ENCODE measurements around the gene BST1.

BST1 gene

DNA sequence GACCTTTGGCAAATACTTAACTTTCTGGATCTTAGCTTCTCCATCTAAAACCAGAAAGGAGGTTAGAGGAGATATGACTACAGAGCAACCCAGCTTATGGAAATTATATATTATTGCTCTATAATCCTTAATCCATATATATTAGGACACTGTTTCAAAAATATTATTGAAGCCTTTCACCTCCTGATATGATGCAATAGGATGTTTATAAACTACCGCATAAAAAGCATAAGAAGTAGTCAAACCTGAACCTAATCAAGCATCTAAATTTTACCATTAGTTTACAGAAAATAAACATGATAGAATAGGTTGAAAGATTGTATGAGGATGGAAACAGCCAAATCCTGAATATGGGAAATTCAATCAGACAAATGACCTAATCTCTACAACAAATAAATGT is 26.8 kb upstream of the BST1 start:
- DNase-seq (ENCODE audit: low read depth) = no peak

GRCh38 chr4:15676899-15677298 is 26.0 kb upstream of the BST1 start:
- no peak for DNase-seq (ENCODE audit: low read depth)

GRCh38 chr4:15677507-15677988 is 25.3 kb upstream of the BST1 start:
- DNase-seq (ENCODE audit: low read depth) = no peak

DNA sequence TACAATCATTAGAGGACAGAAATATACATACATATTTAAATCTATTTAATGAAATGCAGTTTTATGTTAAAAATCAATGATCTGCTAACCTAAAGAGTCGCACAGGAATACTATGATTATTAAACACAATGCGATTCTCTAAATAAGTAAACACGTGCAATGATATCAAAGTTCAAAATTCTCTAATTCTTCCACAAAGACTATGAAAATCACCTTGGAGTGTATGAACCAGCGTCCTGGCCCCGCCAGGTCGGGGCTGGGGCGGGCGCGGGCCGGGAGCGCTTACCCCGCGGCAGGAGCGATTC is 21.8 kb upstream of the BST1 start:
- no peak for DNase-seq (ENCODE audit: low read depth)

DNA sequence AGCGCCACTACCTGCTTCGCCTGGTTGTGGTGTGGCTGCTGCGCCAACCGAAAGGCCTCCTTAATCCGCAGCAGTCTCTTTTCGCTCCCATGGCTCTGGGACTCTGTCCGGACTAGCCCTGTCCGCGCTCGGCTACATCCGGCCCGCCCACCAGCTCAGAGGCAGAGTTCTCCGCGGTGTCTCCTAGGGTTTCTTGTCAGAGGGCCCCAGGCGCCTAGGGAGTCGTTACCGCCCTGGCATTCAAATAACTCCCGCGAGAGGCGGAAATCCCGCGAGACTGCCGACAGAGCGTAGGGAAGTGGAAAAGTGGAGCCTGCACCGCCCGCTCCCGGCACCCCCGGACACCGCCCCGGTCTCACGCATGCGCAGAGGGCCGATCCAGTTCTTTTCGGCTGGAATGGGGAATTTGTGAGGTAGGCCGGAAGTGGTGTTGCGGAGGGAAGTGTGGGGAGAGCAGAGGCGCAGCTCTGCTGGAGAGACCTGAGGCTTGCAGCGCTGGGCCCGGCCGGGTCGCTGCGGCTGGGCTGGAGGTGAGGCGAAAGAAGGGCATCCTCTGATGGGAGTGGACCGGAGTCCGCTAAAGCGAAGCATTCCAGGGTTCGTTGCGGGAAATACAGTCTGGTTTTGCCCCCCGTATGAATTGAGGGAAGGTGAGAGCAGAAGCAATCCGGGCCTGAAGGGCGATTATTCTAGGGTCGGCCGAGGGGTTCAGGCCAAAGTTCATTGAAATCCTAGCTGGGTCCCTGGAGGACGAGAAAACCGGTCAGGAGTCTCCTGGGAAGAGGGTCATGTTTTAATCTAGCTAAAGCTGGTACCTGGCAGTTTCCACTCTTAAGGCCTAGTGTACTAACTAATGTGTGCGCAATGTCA is 21.3 kb upstream of the BST1 start, which contains the start of gene FAM200B:
TSS of gene FAM200B (plus strand) at position 456 of the 870 bp plus-strand sequence. CDS start 5,151 bp downstream, outside the sequence.
- DNase-seq (ENCODE audit: low read depth) = peak; percentile 83

- no peak for DNase-seq (ENCODE audit: low read depth)
These were observed 20.4 kb upstream of the BST1 start for GRCh38 chr4:15682242-15683142.

GRCh38 chr4:15683143-15683495 is 19.7 kb upstream of the BST1 start:
- DNase-seq (ENCODE audit: low read depth) = no peak

GRCh38 chr4:15684498-15684897 is 18.4 kb upstream of the BST1 start:
- no peak for DNase-seq (ENCODE audit: low read depth)

- DNase-seq (ENCODE audit: low read depth) = no peak
These were observed 14.8 kb upstream of the BST1 start for GRCh38 chr4:15688051-15688450.

DNA sequence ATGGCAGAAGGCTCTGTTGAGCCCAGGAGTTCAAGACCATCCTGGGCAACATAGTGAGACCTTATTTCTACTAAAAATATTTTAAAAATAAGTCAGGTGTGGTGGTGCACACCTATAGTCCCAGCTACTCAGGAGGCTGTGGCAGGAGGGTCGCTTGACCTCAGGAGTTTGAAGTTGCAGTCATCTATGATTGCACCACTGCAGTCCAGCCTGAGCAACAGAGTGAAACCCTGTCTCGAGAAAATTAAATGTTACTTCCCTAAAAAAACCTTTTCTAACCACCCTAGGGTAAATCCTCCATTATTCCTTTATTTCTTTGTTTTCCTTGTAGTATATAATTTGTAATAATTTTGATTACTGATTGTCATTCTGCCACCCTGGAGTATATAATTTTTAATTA is 13.3 kb upstream of the BST1 start:
- DNase-seq (ENCODE audit: low read depth) = no peak

DNA sequence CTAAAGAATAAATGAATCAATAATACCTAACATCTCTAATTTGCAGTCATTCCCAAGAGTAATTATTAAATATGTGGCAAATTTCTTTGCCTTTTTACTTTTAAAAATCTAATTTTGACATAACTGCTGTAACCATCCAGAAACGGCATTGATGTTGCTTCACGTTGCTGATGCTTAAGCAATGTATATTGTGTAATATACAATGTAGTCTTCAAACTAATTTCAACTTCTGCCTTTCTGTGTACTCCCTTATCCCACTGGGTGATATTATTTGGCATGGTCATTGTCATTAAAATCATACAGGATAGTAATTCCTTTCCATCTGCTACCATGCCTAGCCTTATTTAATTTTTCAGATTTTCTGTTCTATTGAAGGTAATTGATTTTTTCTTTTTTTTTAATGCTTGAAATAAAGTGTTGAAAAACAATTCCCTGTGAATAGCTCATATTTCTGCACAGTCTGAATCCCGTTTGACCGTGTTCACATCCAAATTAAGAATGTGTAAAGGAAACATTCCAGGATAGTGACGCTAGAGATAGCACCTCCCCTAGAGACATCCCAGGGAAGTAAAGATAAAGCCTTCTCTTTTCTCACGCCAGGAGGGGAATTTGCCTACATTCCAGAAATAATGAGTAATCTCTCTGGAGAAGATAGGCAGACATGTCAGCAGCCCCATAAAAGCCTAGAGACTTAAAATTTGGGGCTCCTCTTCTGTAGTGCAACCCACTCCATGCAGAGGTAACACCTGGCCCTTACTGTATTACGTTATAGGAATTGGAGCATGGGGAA is 12.7 kb upstream of the BST1 start:
- DNase-seq (ENCODE audit: low read depth) = peak; percentile 89

DNA sequence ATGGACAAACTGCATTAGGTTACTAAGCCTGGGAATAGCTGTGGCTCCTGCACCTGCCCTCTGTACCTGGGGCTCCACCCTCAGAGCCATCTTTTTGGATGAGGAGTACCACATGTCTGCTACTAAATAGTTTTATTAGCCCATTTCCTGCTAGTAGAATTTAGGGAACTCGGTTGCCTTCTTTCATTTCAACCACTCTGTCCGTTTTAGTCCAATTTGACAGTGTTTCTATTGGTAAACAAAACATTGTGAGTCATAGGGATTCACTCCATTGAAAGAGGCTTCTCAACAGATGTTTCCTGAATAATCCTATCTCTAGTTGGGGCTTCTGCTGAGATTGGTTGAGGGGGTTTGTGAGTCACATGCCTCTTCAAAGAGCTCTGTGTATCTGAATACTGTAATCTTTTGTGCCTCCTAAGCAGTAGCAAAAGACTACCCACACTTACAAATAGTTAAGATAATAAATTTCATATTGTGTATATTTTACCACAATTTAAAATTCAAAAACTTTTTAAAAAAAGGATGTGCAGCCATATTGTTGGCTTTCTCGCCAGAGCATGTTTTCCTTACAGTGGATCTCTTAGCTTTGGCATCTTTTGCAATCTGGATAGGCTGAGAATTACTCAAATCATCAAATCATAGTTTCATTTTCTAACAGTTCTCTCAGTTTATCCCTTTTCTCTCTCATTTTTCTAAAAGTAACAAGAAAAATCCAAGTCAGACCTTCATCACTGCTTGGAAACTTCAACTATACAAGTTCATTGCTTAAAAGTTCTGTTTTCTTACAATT is 11.3 kb upstream of the BST1 start:
- DNase-seq (ENCODE audit: low read depth) = no peak

GRCh38 chr4:15692602-15693001 is 10.3 kb upstream of the BST1 start:
- DNase-seq (ENCODE audit: low read depth) = no peak

DNA sequence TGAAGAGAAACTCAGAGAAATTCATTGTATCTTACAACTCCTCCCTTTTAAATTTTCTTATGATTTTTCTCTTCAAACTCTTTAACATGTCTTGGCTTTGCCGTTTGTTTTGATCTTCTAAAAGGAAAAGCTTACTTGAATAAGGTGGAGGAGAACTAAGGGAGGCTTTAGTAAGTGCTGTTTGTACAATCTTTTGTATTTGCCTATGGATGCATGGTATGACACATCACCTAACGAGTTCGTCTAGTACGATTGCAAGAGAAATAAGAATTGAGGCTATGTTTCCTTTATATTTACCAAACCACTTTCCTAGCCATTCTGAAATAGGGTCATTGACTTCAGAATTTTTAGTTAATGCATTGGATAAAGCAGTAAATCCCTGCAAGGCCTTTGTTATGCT is 8.4 kb upstream of the BST1 start:
- DNase-seq (ENCODE audit: low read depth) = no peak

DNA sequence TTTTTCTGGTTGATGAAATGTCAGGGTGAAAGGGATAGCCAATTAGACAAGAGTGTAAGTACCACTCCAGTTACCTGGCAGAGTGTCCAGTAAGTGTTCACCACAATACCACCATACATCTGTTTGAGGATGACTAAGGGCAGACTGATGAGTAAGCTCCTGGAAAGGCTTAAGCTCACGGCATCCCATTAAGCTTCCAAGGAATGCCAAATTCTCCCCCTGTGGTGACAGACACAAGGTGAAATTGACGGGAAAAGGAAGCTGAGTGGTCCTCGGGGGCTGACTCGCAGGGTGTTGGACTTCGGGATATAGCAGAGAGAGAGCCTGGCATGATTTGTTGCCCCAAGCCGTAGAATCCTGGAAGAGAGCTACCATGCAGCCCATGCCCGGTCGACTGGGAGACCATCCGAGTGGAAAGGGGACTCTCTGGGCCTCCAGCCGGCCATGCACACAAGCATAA is 7.6 kb upstream of the BST1 start:
- peak; percentile 96 for DNase-seq (ENCODE audit: low read depth)

DNA sequence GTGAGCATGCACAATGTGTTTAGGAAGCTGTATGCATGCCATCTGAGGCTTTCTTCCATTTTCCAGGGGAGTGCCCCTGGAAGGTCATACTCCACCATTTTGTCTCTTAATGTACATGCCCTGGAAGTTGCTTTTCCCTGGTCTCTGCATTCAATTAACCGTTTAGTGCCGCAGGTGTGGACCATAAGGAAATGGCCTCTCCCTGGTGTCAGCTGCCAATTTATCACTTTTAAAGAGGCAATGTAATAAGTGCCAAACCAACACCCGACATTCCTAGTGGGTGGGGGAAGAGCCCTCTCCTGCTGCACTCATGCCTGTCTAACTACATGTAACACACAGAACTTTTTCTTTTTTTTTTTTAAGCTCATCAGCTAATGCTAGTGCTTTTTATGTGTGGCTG is 7.1 kb upstream of the BST1 start:
- no peak for DNase-seq (ENCODE audit: low read depth)

GRCh38 chr4:15696866-15697265 is 6.0 kb upstream of the BST1 start:
- no peak for DNase-seq (ENCODE audit: low read depth)

- DNase-seq (ENCODE audit: low read depth) = no peak
These were observed 574 bp downstream of the BST1 start for GRCh38 chr4:15703439-15703838.

DNA sequence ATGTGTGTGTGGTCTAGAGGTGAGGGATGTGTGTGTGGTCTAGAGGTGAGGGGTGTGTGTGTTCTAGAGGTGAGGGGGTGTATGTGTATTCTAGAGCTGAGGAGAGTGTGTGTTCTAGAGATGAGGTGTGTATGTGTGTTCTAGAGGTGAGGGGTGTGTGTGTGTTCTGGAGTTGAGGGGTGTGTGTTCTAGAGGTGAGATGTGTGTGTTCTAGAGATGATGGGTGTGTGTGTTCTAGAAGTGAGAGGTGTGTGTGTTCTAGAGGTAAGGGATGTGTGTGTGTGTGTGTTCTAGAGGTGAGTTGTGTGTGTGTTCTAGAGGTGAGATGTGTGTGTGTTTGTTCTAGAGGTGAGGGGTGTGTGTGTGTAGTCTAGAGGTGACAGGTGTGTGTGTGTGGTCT is 1.3 kb downstream of the BST1 start:
- no peak for DNase-seq (ENCODE audit: low read depth)

DNA sequence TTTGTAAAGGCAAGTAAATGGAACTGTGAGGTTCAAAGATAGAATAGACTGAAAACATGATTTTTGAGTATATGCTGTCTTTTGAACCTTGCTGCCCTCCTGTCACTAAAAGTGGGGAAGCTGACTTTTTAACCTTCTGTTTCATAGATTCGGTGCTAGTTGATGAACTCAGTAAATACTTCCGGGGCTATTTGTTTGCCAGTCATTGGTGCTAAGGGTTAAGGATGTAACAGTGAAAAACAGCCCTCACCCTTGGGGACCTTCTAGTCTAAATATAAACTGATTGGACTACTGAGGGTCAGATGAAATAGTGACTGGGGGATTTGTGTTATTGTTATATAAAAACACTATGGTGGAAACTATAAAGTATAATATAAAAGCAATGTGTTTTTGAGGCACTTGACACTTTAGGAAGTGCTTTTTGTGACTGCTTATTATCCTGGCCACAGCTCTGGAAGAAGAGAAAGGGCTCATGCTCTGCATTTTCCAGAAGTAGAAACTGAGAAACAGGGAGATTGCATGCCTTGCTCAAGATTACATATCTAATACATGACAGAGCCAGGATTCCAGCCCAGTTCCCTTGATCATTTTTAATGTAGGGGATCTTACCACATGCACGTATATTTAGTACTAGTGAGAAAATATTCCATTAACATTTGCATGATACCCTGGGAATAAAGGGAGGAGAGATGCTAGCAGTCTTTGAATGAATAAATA is 3.9 kb downstream of the BST1 start:
- DNase-seq (ENCODE audit: low read depth) = no peak

DNA sequence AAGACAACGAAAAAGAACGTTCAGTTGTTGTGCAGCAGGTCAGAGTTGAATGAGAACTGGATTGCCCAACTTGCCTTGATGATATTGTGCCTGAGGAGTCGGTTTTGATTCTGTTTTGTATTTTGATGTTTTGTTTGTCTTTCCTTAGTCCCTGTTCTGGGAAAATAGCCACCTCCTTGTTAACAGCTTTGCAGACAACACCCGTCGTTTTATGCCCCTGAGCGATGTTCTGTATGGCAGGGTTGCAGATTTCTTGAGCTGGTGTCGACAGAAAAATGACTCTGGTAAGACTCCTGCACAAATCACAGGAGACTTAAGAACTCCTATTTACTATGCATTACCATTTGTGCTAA is 4.5 kb downstream of the BST1 start:
- no peak for DNase-seq (ENCODE audit: low read depth)

Measured in non-pigmented ciliary epithelial cell (primary cell).